ENCODE data around the gene FKBP2.

FKBP2 gene

DNA sequence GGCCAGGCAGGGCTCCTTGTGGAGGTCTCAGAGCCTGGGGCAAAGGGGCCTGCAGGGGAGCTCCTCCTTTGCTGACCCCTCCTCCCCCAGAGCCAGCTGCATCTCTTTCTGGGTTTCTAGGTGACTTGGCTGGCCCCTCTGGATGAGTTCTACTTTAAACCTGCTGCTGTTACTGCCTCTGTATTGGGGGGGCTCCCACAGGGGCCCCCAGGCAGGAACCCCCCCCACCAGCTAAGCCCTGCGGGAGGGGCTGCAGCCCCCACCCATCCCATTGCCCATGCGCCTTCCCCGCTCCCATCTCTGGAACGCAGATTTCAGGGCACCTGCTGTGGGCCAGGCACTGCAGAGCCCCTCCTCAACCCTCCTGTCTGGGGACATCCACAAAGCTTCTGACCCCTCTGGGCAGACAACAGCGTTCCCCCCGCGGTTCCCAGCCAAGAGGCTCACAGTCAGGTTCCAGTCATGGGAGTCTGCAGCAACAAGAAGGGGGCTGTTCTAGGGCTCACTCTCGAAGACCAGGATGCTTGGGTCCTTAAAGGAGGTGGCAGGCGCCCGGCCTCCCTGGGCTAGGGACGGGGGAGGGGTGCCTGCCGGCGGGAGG, 9.6 kb downstream of the FKBP2 start:
- no peak for DNase-seq

DNA sequence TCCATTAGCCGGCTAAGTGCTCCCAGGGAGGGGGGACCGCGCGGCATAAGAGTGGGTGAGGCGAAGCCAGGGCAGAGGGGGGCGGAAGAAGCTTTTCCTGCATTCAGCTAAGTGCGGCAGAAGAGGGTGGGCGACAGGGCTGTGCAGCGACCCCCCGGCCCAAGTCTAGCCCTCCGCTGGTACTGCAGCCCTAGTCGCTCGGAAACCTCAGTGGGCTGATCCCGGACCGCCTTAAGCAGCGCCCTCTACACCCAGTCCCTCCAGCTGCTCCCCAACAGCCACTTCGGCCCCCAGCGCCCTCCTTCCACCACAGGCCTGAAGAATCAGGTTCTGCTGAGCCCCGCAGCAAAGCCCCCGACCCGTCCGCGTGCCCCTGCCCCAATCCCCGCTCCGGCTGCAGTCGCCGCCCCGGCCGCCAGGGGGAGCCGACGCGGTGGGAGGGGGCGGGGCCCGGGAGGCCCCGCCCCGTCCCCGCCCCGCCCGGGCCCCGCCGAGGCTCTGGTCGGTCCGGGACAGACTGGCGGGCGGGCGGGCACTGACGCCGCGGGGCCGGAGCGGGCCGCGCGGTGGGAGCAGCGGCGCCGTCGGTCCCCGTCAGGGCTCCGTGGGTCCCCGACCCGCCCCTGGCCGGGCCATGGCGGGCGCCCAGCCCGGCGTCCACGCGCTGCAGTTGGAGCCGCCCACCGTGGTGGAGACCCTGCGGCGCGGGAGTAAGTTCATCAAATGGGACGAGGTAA, 10.3 kb downstream of the FKBP2 start, which contains the start of gene PLCB3:
TSS of gene PLCB3 (plus strand) at position 515 of the 737 bp plus-strand sequence. CDS start at position 635, 120 bp downstream.
- DNase-seq: no peak

DNA sequence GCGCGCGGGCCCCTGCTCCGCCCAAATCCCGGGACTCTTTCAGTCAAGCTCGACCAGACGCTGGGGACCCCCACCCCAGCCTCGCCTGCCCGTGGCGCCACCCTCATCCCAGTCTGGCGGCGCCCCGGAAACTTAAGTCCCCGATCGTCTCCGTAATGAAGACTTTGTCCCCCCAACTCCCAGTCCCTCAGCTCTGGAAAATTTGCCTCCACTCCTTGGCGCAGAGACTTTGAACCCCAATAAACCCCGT, 10.8 kb downstream of the FKBP2 start:
- DNase-seq: no peak

DNA sequence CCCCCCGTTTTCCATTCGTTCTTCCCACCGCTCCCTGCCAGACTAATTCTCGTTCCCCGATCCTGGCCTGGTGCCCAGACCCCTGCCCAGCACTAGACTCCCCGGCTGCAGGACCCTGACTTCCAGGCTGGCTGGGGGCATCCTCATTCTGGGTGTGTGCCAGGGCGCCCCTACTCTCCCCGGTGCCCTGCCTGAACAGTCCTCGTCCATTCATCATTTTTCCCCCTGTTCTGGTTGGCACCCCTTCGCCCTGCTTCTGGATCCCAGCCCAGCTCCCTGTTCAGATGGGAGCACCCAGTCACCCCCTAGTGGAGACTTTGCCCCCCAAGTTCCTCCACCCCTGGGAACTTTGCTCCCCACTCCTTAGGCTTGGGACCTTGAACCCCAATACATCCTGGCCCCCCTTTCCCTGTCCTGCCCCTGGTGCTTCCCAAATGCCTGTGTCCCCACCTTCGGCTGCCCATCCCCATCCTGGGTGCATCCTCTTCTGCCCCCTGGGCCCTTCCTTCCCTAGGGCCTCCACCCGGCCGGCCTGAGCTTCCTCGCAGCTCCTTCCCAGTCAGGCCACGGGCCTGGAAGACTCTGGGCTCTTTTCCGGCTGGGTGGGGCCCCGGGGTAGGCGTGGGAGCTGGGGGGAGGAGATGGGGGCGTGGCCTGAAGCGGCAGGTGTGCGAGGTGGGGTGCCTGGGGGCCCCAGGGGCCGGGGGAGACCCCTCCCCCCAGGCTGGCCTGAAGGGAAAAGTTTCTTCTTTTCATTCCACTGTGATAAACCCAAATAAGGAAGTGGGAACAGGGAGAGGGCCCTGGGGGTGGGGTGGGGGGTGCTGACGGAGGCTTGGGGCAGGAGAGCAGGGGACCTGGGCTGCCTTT, 11.3 kb downstream of the FKBP2 start:
- no peak for DNase-seq

DNA sequence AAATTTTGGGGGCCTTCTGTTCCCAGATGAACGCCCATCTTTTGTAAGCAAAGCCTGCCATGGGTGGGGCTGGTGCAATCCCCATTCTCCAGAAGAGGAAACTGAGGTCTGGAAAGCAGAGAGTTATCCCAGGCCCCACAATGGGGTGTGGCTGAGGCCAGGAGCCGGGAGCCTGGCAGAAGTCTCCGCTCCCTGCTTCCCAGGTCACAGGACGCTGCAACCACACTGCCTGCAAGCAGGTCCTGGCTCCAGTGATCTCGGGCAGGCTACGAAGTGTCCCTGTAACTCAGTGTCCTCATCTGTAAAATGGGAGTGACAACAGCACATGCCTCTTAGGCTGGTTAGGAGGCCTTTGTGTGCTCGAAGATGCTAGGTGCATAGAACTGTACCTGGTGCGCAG, 12.1 kb downstream of the FKBP2 start:
- DNase-seq: no peak

DNA sequence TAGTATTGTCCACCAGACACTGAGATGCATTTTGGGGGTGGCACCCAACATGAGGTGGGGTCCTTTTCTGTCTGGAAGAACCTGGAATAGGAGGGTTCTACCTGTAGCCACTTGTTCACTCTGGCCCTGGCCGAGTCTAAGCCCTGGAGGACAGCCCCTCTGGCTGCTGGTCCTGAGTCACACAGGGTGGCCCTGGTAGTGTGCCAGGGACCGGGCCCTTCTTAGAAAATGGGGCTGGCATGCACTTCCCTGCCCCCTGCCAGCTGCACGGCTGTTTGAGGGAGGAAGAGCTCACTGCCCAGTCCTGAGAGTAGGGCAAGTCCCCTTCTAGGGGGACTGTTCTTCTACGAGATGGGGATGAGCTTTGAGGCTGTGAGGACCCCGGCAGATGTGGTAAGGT, 12.6 kb downstream of the FKBP2 start:
- DNase-seq: no peak

DNA sequence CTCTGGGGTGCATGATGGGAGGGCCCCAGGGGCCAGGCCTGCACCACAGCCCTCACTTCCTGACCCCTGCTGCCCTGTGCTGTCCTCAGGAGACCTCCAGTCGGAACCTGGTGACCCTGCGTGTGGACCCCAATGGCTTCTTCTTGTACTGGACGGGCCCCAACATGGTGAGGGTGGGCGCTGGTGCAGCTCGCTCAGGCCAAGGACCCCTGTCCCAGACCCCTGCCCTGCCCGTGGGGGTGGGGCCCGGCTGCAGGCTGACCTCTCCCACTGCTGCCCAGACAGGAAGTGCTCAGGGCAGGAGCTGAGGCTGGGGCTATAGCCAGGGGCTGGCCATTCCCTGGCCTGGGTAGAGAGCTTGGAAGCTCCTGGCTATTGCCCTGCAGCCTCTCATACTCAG, 13.4 kb downstream of the FKBP2 start:
- no peak for DNase-seq

DNA sequence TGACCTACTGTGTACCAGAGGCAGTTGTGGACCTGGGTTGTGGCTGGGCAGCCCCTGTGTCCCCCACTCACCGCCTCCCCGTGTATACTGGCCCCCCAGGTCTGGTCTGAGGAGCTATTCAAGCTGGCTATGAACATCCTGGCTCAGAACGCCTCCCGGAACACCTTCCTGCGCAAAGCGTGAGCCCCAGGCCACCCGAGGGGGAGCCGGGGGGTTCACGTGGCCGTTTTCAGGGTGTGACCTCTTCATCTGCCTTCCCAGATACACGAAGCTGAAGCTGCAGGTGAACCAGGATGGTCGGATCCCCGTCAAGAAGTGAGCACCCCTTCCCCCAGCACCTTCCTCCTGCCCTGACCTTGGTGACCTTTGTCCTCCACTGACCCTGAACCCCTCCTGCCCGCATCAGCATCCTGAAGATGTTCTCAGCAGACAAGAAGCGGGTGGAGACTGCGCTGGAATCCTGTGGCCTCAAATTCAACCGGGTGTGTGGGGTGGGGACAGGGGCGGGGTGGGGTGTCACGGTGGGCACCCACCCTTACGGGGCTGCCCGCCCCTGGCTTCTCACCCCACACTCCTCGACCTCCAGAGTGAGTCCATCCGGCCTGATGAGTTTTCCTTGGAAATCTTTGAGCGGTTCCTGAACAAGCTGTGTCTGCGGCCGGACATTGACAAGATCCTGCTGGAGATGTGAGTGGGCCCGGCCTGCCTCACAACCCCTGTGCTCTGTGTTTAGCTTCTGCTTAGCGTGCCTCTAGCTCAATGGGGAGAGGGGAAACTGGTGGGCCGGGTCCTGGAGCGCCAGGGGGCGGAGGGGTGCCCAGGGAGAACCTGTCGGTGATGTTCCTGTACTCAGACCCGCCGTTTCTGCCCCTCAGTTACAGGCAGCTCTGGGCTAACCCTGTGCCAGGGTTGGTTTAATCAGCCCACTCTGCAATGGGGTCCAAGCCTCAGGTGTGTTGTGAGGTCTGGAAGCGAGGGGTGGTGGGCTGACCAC, 14.5 kb downstream of the FKBP2 start:
- DNase-seq: no peak

DNA sequence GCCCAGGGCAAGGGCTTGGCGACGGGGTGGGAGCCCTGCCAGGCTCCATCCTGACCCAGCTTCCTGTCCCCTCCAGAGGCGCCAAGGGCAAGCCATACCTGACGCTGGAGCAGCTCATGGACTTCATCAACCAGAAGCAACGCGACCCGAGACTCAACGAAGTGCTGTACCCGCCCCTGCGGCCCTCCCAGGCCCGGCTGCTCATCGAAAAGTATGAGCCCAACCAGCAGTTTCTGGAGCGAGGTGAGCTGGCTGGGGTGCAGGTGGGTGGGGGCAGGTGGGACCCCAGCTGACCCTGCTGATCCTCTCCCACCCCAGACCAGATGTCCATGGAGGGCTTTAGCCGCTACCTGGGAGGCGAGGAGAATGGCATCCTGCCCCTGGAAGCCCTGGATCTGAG, 15.4 kb downstream of the FKBP2 start:
- DNase-seq: no peak

DNA sequence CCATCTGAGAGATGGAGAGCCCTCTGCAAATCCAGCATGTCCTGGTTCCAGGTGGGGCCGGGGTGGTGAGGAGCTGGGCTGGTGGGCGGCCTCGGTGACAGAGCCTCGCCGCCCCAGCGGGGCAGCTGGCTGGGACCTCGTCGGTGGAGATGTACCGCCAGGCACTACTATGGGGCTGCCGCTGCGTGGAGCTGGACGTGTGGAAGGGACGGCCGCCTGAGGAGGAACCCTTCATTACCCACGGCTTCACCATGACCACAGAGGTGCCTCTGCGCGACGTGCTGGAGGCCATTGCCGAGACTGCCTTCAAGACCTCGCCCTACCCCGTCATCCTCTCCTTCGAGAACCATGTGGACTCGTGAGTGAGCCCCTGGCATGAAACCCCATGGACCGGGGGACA, 17.5 kb downstream of the FKBP2 start:
- no peak for DNase-seq

DNA sequence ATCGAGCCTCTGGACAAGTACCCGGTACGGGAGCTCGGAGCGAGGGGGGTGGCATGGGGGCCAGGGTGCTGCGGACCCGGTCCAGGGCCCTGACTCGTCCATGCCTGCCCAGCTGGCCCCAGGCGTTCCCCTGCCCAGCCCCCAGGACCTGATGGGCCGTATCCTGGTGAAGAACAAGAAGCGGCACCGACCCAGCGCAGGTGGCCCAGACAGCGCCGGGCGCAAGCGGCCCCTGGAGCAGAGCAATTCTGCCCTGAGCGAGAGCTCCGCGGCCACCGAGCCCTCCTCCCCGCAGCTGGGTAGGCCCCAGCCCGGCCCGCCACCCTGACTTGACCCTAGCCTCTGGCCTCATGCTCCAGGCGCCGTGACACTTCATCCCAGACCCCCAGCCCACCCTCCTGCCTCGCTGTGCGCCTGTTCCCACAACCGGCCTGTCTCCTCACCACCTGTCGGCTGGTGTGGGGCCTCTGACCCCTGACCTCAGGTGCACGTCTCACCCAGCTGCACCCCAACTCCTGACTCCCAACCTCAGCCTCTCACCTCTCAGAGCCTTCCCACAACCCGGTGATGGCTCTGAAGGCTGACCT, 18.1 kb downstream of the FKBP2 start:
- no peak for DNase-seq

DNA sequence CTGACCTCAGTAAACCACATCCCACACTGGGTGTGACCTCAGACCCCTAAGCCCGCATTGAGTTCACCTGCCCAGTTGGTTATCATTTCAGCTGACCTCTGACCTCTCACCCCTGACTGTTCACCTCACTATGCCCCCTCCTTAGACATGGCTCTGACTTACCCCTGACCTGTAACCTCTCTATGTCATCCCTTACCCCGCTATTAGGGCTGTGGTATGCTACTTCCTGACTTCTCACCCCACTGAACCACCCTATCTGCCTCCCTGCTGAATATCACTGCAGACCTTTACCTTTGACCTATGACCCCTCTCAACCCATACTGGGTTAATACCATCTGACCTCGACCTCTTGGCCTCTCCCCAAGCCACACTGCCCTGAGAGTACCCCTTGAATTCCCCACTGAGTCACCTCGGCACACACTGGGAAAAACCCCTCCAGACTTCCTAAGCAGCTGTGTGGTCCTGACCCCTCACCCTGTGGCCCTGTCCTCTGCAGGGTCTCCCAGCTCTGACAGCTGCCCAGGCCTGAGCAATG, 18.7 kb downstream of the FKBP2 start:
- no peak for DNase-seq

DNA sequence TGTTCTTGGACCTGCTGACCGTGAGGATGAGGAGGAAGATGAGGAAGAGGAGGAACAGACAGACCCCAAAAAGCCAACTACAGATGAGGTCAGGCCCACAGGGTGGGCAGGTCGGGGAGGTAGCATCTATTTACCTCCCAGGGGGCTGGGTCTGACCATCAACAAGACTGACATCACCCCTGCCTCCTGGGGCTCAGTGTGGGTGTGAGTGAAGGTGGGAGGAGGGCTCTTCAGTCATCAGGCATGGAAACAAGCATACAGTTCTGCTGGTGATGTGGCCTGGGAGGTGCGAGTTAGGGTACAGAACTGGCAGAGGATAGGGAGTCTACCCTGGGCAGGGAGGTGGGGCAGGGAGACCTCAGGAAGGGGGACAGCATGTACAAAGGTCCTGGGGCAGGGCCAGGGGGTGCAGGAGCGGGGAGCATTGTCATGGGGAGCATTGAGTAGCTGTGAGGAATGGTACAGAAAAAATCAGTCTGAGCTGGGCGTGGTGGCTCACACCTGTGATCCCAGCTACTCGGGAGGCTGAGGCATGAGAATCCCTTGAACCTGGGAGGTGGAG, 19.3 kb downstream of the FKBP2 start:
- no peak for DNase-seq

DNA sequence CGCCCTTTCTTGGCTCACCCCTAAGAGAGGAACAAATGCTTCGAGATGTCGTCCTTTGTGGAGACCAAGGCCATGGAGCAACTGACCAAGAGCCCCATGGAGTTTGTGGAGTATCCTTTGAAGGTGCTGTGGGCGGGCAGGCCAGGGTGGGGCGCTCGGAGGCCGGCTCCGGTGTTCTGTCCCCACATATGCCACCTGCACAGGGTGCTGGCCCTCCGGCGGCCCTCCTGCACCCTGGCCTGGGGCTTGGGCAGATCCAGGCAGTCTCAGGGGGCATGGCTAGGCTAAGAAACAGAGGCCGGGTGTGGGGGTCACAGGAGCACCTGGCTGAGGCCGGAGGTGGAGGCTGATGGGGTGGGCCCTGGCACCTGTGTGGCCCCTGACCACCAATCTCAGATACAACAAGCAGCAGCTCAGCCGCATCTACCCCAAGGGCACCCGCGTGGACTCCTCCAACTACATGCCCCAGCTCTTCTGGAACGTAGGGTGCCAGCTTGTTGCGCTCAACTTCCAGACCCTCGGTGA, 20.7 kb downstream of the FKBP2 start:
- no peak for DNase-seq

DNA sequence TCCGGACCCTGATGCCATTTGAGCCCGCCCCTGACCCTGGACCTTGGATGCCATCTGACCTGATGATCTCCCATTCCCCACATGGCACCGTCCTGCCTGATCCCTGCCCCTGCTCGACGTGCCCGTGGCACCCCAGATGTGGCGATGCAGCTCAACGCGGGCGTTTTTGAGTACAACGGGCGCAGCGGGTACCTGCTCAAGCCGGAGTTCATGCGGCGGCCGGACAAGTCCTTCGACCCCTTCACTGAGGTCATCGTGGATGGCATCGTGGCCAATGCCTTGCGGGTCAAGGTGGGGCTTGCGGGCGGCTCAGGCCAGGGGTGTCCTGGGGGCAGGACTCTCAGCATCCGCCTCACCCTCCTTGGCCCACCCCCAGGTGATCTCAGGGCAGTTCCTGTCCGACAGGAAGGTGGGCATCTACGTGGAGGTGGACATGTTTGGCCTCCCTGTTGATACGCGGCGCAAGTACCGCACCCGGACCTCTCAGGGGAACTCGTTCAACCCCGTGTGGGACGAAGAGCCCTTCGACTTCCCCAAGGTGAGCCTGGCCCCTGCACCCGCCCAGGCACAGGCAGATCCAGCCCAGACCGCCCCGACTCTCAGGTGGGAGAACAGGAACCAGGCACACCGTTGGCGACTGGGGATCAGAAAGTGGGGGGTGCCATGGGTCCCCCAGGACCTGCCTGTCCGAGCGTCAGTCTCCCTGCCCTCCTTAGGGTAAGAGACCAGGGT, 21.5 kb downstream of the FKBP2 start:
- DNase-seq: no peak

DNA sequence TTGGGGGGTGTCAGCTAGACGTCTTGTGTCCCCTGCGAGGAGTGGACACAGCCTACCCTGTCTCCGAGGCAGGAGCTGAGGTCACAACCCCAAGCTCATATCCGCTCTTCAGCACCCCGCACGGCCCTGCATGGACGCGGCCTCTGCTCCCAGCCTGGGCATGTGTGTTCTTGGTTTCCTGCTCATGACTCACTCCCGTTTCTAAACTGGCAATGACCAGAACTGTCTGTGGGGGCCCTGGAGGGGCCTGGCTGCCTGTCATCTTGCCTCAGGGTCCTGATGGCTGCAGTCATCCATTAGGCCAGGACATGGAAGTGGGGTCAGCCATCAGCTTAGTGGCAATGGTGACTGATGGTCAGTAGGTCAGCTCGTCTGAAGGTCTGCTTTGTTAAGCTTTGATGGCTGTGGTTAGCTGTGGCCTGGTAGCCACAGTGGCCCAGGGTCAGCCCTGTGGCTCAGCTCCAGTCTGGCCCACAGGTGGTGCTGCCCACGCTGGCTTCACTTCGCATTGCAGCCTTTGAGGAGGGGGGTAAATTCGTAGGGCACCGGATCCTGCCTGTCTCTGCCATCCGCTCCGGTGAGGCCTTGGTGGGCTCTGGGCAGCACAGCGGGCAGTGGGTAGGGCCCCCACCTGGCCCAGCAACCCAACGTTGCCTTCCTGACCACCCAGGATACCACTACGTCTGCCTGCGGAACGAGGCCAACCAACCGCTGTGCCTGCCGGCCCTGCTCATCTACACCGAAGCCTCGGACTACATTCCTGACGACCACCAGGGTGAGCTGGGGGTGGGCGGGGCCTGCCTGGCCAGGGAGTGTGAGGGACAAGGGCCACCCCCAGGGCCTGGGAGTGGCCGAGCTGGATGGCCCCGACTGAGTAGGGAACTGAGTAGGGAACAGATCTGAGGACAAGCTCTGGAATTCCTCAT, 22.4 kb downstream of the FKBP2 start:
- no peak for DNase-seq

DNA sequence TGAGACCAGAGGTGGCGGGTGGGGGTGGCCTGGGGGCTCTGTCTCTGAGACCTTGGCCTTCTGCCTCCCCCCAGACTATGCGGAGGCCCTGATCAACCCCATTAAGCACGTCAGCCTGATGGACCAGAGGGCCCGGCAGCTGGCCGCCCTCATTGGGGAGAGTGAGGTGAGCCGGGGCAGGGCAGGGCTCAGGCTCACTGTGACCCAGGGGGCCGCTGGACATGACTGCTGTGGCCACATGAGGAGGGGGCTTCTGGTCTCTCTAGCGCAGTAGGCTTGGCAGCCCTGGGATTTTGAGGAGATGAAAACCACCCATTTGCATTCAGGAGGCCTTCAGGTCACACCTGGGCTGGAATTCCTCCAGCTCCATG, 23.0 kb downstream of the FKBP2 start:
- no peak for DNase-seq

DNA sequence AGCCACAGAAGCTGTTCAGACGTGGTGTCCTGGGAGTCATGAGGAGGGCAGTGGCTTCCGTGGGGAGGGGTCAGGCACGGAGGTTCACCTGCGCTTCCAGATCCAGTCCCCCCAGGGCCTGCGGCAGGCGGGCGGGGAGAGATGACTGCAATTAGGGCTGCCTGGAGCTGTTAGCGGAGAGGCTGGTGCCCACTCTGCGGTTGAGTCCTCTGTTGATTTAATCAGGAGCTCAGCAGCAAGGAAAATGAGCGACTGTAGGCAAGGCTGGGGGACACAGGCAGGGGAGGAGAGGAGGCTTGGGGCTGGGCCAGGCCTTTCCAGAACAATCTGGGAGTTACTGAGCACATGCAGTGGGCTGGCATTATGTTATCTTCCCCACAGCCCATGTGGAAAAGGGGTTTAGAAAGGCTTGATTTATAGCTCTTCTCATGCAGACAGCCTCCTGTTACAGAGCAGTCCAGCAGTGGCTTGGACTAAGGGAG, 23.5 kb downstream of the FKBP2 start:
- DNase-seq: no peak

All from NCI-H1092 (cell line).